Activated T-helper 1 cell treated with anti-CD3 and anti-CD28 coated beads, Interleukin-12 subunit alpha, Interleukin-12 subunit beta, Interleukin-2, Interleukin-4 antibody, amounts not matched to agents 30 ng/mL and 10 ng/mL and 1 ng/mL, durations not matched to agents 14 hours and 24 hours and 36 hours (primary cell): Measurements from ENCODE around the gene NDUFB2. TPM values are rescaled to one million over a fixed set of nuclear protein-coding genes. Genes with fewer than 3 reads are reported as not detected.
"Not testable (repeated sequence)": the region's sequence is repeated elsewhere in the genome, so short reads cannot be mapped to it uniquely, and the experiment has no call there.

Source experiments
- DNase-seq: peaks from one replicate; pipeline ENCODE4 v3.0.0; 2021; ENCODE audit warnings: low spot score
- H3K27ac Mint-ChIP-seq: one replicate; pipeline ENCODE4 v1.8.0; 2021; ENCODE audit warnings: mild to moderate bottlenecking, mixed read lengths
- H3K27me3 Mint-ChIP-seq: one replicate; pipeline ENCODE4 v1.8.0; 2022; ENCODE audit warnings: mild to moderate bottlenecking, moderate library complexity, mixed read lengths; ENCODE audit not compliant: insufficient read depth
- H3K36me3 Mint-ChIP-seq: one replicate; pipeline ENCODE4 v1.8.0; 2021; ENCODE audit warnings: low read depth, mixed read lengths
- H3K4me1 Mint-ChIP-seq: one replicate; pipeline ENCODE4 v1.8.0; 2021; ENCODE audit warnings: low read depth, mixed read lengths
- H3K4me3 Mint-ChIP-seq: one replicate; pipeline ENCODE4 v1.8.0; 2021; ENCODE audit warnings: mild to moderate bottlenecking, moderate library complexity, mixed read lengths
- H3K9me3 Mint-ChIP-seq: one replicate; pipeline ENCODE4 v1.8.0; 2021; ENCODE audit warnings: mixed read lengths
- intact Hi-C: fragments of 100-400 bp; cut with micrococcal nuclease; formaldehyde crosslinking; loops from one replicate; pipeline ENCODE4 v1.15.1; 2024
- total RNA-seq: library from RNA; stranded (reverse); gene quantifications from 2 replicates; pipeline ENCODE4 v1.2.3, GENCODE V29; 2022

NDUFB2 gene
- total RNA-seq, 1 donor from 2014 or later, result 194 TPM

DNA sequence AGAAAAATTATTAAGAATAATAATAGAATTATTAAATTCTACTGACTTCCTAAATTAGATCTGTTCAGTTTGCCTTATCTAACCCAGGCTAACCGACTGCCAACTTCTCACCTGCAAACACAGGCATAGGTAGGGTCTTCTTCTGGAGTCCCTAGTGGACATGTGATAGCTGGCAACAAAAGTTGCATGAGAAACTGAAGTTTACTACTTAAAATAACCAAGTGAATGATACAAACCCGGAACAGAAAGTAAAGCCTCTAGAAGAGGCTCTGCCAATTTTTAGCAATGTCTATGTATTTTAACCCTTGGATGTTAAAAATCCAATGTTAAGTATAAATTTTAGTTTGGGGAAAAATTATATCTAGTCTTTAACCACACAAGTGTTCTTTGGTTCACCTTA is 37.6 kb downstream of the NDUFB2 start:
- Mint-ChIP-seq H3K27ac (no peak overlapping the region), H3K4me3 (no peak overlapping the region), H3K4me1 (no peaks in the 10 kb centered on the region), H3K36me3 (peaks cover 5% of the 10 kb centered on the region), H3K27me3 (no peaks in the 10 kb centered on the region), H3K9me3 (no peaks in the 10 kb centered on the region)
- intact Hi-C loops, result no loop called here
- no peak for DNase-seq

DNA sequence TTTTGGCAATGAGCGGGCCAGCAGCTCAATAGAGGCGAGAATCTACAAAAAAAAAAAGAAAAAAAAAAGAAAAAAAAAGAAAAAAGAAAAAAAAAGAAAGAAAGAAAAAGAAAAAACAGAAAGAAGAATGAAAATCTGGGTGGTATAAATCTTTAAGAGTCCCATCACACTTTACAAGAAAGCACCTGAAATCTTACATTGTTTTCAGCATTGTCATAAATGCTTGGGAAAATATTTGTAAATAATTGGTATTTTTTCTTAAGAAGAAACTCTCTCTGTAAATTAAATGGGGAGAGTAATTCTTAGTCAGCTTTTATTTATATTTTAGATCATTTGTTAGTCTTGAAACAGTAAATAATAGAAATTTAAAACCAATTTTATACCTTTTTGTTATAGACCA is 38.2 kb downstream of the NDUFB2 start:
- no peak for DNase-seq
- Mint-ChIP-seq H3K9me3 (no peaks in the 10 kb centered on the region), H3K27me3 (no peaks in the 10 kb centered on the region), H3K4me1 (no peaks in the 10 kb centered on the region), H3K36me3 (peaks cover 8% of the 10 kb centered on the region), H3K4me3 (no peak overlapping the region), H3K27ac (no peak overlapping the region)
- intact Hi-C loops, result no loop called here

DNA sequence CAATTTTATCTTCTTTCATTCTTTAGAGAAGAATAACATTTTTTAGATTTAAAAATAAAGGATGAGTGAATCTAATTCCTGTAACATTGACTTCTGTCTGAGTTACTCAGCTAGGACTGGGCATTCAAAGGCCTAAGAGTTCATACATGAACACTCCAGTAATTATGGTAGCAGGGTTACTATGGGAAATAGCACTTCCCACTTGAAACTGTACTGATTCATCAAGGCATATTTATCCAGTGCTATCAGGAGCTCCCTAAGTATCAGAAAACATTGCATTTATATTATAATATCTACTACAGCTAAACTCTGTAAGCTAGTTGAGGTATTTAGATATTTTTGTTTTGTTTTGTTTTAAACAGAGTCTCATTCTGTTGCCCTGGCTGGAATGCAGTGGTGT is 41.8 kb downstream of the NDUFB2 start:
- H3K4me1 Mint-ChIP-seq, result no peaks in the 10 kb centered on the region
- no peaks in the 10 kb centered on the region for H3K9me3 Mint-ChIP-seq
- H3K36me3 Mint-ChIP-seq, result peaks cover 9% of the 10 kb centered on the region
- DNase-seq, result no peak
- intact Hi-C loops, result no loop called here
- no peaks in the 10 kb centered on the region for H3K27me3 Mint-ChIP-seq
- H3K4me3 Mint-ChIP-seq, result no peak overlapping the region
- no peak overlapping the region for H3K27ac Mint-ChIP-seq

DNA sequence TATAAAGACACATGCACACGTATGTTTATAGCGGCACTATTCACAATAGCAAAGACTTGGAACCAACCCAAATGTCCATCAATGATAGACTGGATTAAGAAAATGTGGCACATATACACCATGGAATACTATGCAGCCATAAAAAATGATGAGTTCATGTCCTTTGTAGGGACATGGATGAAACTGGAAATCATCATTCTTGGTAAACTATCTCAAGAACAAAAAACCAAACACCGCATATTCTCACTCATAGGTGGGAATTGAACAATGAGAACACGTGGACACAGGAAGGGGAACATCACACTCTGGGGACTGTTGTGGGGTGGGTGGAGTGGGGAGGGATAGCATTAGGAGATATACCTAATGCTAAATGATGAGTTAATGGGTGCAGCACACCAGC is 46.7 kb downstream of the NDUFB2 start:
- H3K4me3 Mint-ChIP-seq, H3K36me3 Mint-ChIP-seq, H3K9me3 Mint-ChIP-seq, H3K27ac Mint-ChIP-seq, H3K27me3 Mint-ChIP-seq, DNase-seq, H3K4me1 Mint-ChIP-seq, intact Hi-C loops: not testable (repeated sequence)

DNA sequence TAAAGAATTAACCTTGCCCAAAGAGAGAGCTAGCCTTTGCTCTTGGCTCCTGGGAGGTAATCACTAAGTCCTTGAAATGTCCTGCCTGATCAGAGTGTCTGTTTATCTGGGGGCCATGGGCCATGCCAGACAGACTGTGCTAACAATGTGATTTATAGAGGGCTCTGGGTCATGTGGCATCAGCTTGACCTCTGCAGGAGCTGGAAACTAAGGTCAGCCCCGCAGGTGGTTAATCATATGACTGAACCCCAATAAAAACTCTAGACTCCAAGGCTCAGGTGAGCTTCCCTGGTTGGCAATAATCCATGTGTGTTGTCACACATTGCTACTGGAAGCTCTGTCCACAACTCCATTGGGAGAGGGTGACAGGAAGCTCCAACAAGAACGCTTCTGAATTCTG is 47.5 kb downstream of the NDUFB2 start:
- Mint-ChIP-seq H3K27me3 (no peaks in the 10 kb centered on the region), H3K36me3 (peaks cover 10% of the 10 kb centered on the region), H3K4me3 (no peak overlapping the region), H3K9me3 (no peaks in the 10 kb centered on the region), H3K27ac (no peak overlapping the region), H3K4me1 (no peaks in the 10 kb centered on the region)
- intact Hi-C loops, result no loop called here
- no peak for DNase-seq

DNA sequence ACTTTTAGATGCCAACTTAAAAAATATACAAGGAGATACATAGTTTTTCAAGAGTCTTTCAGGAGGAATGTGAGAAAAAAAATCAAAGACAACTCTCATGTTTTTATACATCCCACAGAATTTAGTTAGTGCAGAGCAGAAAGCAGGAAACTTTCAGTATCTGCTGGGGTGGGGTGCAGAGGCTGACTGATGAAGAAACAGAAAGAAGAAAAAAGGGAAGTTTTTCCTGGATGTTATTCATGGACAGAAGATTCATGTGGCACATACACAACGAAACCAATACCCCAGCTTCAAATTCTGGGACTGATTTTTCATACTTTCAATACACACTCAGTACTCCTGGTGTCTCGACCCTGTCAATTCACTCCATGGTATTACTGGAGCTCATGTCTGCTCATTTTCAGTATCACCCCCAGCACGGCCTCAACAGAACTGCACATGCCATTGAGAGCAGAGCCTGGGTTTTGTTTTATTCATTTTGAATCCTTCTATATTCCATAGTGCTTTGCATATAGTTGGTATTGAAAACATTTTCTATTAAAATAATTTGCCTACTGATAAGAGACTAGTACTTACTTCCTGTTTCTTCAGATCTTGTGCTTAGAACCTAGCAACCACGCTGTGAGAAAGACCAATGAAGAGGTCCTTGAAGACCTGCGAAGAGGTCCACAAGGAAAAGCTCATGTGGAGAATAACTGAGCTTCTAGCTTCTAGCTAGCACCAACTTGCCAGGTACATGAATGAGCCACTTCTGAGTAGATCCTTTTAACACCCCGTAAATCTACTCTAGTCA is 49.0 kb downstream of the NDUFB2 start:
- H3K27ac Mint-ChIP-seq, result no peak overlapping the region
- intact Hi-C loops, result no loop called here
- peaks cover 6% of the 10 kb centered on the region for H3K36me3 Mint-ChIP-seq
- H3K27me3 Mint-ChIP-seq, result no peaks in the 10 kb centered on the region
- no peaks in the 10 kb centered on the region for H3K9me3 Mint-ChIP-seq
- H3K4me3 Mint-ChIP-seq, result no peak overlapping the region
- no peak for DNase-seq
- no peaks in the 10 kb centered on the region for H3K4me1 Mint-ChIP-seq

DNA sequence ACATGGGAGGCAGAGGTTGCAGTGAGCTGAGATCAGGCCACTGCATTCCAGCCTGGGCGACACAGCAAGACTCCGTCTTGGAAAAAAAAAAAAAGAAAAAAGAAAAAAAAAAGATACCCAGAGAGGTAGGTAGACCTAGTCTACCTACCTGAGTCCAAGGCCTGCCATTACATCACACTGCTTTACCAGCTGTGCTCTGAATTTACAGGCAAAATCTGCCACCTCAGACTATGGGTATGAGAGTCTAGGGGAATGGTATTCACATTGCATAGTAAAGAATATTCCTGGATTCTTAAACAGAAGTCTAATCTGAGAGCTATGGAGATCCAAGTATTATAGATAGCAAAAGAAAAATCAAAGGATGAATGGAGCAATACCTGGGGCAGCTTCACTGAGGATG is 50.2 kb downstream of the NDUFB2 start:
- no peaks in the 10 kb centered on the region for H3K27me3 Mint-ChIP-seq
- H3K4me3 Mint-ChIP-seq, result no peak overlapping the region
- intact Hi-C loops, result no loop called here
- H3K36me3 Mint-ChIP-seq, result peaks cover 6% of the 10 kb centered on the region
- DNase-seq, result no peak
- H3K4me1 Mint-ChIP-seq, result no peaks in the 10 kb centered on the region
- no peak overlapping the region for H3K27ac Mint-ChIP-seq
- H3K9me3 Mint-ChIP-seq, result no peaks in the 10 kb centered on the region

DNA sequence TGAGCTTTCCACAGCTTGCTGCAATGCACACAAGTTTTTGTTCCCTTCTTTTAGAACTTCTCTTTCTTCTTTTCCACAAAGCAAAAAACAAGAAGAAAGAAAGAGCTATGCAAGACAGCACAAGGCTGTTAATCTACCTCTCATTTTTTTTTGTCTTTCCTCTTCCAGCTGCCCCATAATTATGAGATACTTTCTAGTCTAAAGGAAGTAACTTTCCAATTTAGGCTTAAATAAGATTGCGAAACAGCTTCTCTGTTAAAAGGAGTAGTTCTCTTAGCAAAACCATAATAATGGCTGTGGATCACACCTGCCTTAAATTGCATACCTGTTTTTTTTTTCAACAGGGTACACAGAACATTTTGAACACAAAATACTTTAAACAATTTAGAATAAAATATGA is 56.0 kb downstream of the NDUFB2 start:
- peaks cover 10% of the 10 kb centered on the region for H3K36me3 Mint-ChIP-seq
- H3K4me3 Mint-ChIP-seq, result no peak overlapping the region
- intact Hi-C loops, result no loop called here

DNA sequence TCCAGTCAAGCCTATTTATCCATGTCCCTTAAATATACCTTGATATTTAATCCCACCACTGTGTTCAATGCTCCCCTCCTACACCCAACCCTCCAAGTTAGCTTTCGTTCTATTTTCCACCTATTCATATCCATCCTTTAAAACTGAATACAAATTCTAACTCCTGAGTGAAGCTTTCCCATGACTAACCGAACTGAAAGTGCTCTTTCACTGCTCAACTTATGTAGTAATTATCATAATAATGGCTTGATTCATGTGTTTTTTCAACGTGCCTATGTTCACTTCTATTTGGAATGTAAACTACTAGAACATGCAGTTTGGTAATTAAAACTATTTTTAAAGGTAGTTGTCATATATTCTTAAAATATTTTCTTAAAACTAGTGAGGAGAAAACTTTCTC is 58.0 kb downstream of the NDUFB2 start:
- DNase-seq, result no peak
- H3K36me3 Mint-ChIP-seq, result peaks cover 12% of the 10 kb centered on the region
- H3K27me3 Mint-ChIP-seq, result no peaks in the 10 kb centered on the region
- H3K27ac Mint-ChIP-seq, result no peak overlapping the region
- no peak overlapping the region for H3K4me3 Mint-ChIP-seq
- H3K9me3 Mint-ChIP-seq, result no peaks in the 10 kb centered on the region
- intact Hi-C loops, result no loop called here
- no peaks in the 10 kb centered on the region for H3K4me1 Mint-ChIP-seq

More for the DNA sequence above, 56.0 kb downstream of the NDUFB2 start:
- H3K27ac Mint-ChIP-seq, result no peak overlapping the region
- no peaks in the 10 kb centered on the region for H3K27me3 Mint-ChIP-seq
- no peaks in the 10 kb centered on the region for H3K4me1 Mint-ChIP-seq
- DNase-seq, result no peak
- H3K9me3 Mint-ChIP-seq, result no peaks in the 10 kb centered on the region

Other genes with a start within 250 kb of the NDUFB2 start
- 61.7 and 72.2 TPM in 2 replicates for gene MKRN1, start 217.2 kb upstream of the NDUFB2 start, total RNA-seq
- gene DENND2A, start 55.9 kb upstream of the NDUFB2 start, total RNA-seq, result not detected in 2 replicates
- gene ADCK2, start 23.8 kb upstream of the NDUFB2 start, total RNA-seq, result 21.1 and 23.5 TPM in 2 replicates
- gene BRAF, start 228.2 kb downstream of the NDUFB2 start, total RNA-seq, result 23.1 and 24.7 TPM in 2 replicates